DND-41 (cell line): ENCODE data around the gene TNFSF15.
A peak's percentile ranks its signal among the peaks of the same experiment; 100 is the strongest.
"Not testable (repeated sequence)": the region's sequence is repeated elsewhere in the genome, so short reads cannot be mapped to it uniquely, and the experiment has no call there.

Experiments
- ATAC-seq: fragments of 200-7000 bp; cut with Tn5 transposase; 3 replicates; pipeline ENCODE4 v1.9.1; 2021; ENCODE audit warnings: low read depth; ENCODE audit not compliant: insufficient read depth
- DNase-seq: peaks from one replicate; pipeline ENCODE4 v3.0.0-alpha.2; 2020
- H2AFZ ChIP-seq: 2 replicates; pipeline ENCODE4 v1.6.0; 2012; ENCODE audit warnings: low read depth, low read length
- H3K27ac ChIP-seq: 2 replicates; pipeline ENCODE4 v1.5.1; 2012; ENCODE audit warnings: low read length, inconsistent platforms
- H3K27me3 ChIP-seq: fragments of 200-600 bp; sonication (generic); 2 replicates; pipeline ENCODE4 v1.6.0; 2012; ENCODE audit warnings: low read length, mild to moderate bottlenecking, inconsistent platforms; ENCODE audit not compliant: insufficient read depth, poor library complexity
- H3K36me3 ChIP-seq: 2 replicates; pipeline ENCODE4 v1.5.1; 2012; ENCODE audit warnings: low read length, inconsistent platforms; ENCODE audit not compliant: insufficient read depth
- H3K4me1 ChIP-seq: 2 replicates; pipeline ENCODE4 v1.5.1; 2012; ENCODE audit warnings: mild to moderate bottlenecking, low read length; ENCODE audit not compliant: insufficient read depth
- H3K4me2 ChIP-seq: 2 replicates; pipeline ENCODE4 v1.6.0; 2012; ENCODE audit warnings: mild to moderate bottlenecking, moderate library complexity, low read length, inconsistent platforms; ENCODE audit not compliant: insufficient read depth
- H3K4me3 ChIP-seq, 2 experiments: fragments of 200-600 bp in 1 of 2; shearing (Covaris generic) in 1 of 2; 2 replicates each; pipeline ENCODE4 v1.5.1; 2012 to 2016; ENCODE audit warnings: inconsistent platforms in 2 of 2, low read length in 2 of 2, mild to moderate bottlenecking in 2 of 2, low read depth in 1 of 2, moderate library complexity in 1 of 2
- H3K79me2 ChIP-seq: 2 replicates; pipeline ENCODE4 v1.6.0; 2012; ENCODE audit warnings: low read length, inconsistent platforms; ENCODE audit not compliant: insufficient read depth
- H3K9ac ChIP-seq: 2 replicates; pipeline ENCODE4 v1.6.0; 2012; ENCODE audit warnings: low read depth, mild to moderate bottlenecking, inconsistent platforms, low read length, moderate library complexity
- H3K9me3 ChIP-seq: 2 replicates; pipeline ENCODE4 v1.5.1; 2012; ENCODE audit warnings: low read length, moderate library complexity, mild to moderate bottlenecking, inconsistent platforms; ENCODE audit not compliant: insufficient read depth, severe bottlenecking
- H4K20me1 ChIP-seq: 2 replicates; pipeline ENCODE4 v1.6.0; 2012; ENCODE audit warnings: low read length; ENCODE audit not compliant: insufficient read depth
- CTCF ChIP-seq: IDR thresholded peaks from 2 replicates; pipeline ENCODE4 v1.5.1; 2012; ENCODE audit warnings: borderline replicate concordance, low read length, moderate library complexity, mild to moderate bottlenecking; ENCODE audit not compliant: poor library complexity, severe bottlenecking; ENCODE audit errors: extremely low read depth
- EZH2 ChIP-seq: IDR thresholded peaks from 3 replicates; pipeline ENCODE4 v1.6.1; 2012; ENCODE audit warnings: borderline replicate concordance, low read depth, mild to moderate bottlenecking, moderate library complexity, low read length, inconsistent platforms; ENCODE audit not compliant: severe bottlenecking

The TNFSF15 gene

GRCh38 chr9:114743446-114743845 is 62.4 kb downstream of the TNFSF15 start:
- H3K4me3 ChIP-seq, result no peak overlapping the region
- no peak overlapping the region for H3K4me2 ChIP-seq
- ATAC-seq (no peak; the same call in 2 of the 3 replicates), DNase-seq (no peak)
- H3K27ac ChIP-seq, result no peak overlapping the region
- H3K9ac ChIP-seq, result no peak overlapping the region
- H4K20me1 ChIP-seq, result no peaks in the 10 kb centered on the region
- H3K9me3 ChIP-seq, result no peaks in the 10 kb centered on the region
- no peaks in the 10 kb centered on the region for H3K36me3 ChIP-seq
- no peak overlapping the region for H2AFZ ChIP-seq
- peaks cover 10% of the 10 kb centered on the region for H3K4me1 ChIP-seq
- no peak for TF ChIP-seq CTCF
- TF ChIP-seq EZH2, result no peak
- no peaks in the 10 kb centered on the region for H3K79me2 ChIP-seq
- H3K27me3 ChIP-seq, result no peaks in the 10 kb centered on the region

- H3K27ac ChIP-seq, result no peak overlapping the region
- TF ChIP-seq EZH2 (no peak), CTCF (no peak)
- DNase-seq, result no peak
Measured at GRCh38 chr9:114742947-114743346, 62.9 kb downstream of the TNFSF15 start.

GRCh38 chr9:114741521-114741920 is 64.3 kb downstream of the TNFSF15 start:
- H4K20me1 ChIP-seq, H3K27me3 ChIP-seq, H3K9me3 ChIP-seq, DNase-seq, H3K36me3 ChIP-seq, H3K9ac ChIP-seq, H3K79me2 ChIP-seq, H3K4me2 ChIP-seq, ATAC-seq, H3K27ac ChIP-seq, H2AFZ ChIP-seq, H3K4me3 ChIP-seq: not testable (repeated sequence)
- TF ChIP-seq CTCF, result peak; percentile 32
- H3K4me1 ChIP-seq, result peaks cover 24% of the 10 kb centered on the region

More at GRCh38 chr9:114742947-114743346, 62.9 kb downstream of the TNFSF15 start:
- H3K4me3 ChIP-seq, result no peak overlapping the region
- no peaks in the 10 kb centered on the region for H3K9me3 ChIP-seq
- H3K27me3 ChIP-seq, result no peaks in the 10 kb centered on the region
- H3K4me2 ChIP-seq, result no peak overlapping the region
- H4K20me1 ChIP-seq, result no peaks in the 10 kb centered on the region
- no peak overlapping the region for H2AFZ ChIP-seq
- no peaks in the 10 kb centered on the region for H3K36me3 ChIP-seq
- no peak for ATAC-seq
- no peak overlapping the region for H3K9ac ChIP-seq
- peaks cover 13% of the 10 kb centered on the region for H3K4me1 ChIP-seq
- no peaks in the 10 kb centered on the region for H3K79me2 ChIP-seq
